GM12878 (cell line): ENCODE measurements around the gene TRAF3IP3.

Experiments
- CTCF ChIP-seq, 3 experiments: IDR thresholded peaks in 2 of 3; conservative IDR thresholded peaks in 1 of 3; 2 replicates each; pipeline ENCODE4 v1.5.1; 2011; ENCODE audit warnings: low read depth in 3 of 3, low read length in 3 of 3, mild to moderate bottlenecking in 3 of 3, control low read depth in 2 of 3, moderate library complexity in 2 of 3, inconsistent platforms in 1 of 3, mixed read lengths in 1 of 3; ENCODE audit not compliant: control insufficient read depth in 2 of 3, insufficient read depth in 1 of 3; ENCODE audit errors: extremely low read depth in 1 of 3
- E4F1 ChIP-seq: fragments of 450-650 bp; IDR thresholded peaks from 2 replicates; pipeline ENCODE4 v1.6.1; 2018; ENCODE audit warnings: borderline replicate concordance, mild to moderate bottlenecking; ENCODE audit not compliant: partially characterized antibody
- MAX ChIP-seq: IDR thresholded peaks from 2 replicates; pipeline ENCODE4 v1.6.1; 2012; ENCODE audit warnings: low read depth, low read length, improper control_type of control experiment
- MTA3 ChIP-seq: IDR thresholded peaks from 2 replicates; pipeline ENCODE4 v1.6.1; 2012; ENCODE audit warnings: low read length, inconsistent platforms, borderline replicate concordance
- NBN ChIP-seq: fragments of 450-650 bp; IDR thresholded peaks from 2 replicates; pipeline ENCODE4 v1.6.1; 2016
- PAX8 ChIP-seq: fragments of 450-650 bp; IDR thresholded peaks from 2 replicates; pipeline ENCODE4 v1.6.1; 2017; ENCODE audit warnings: mild to moderate bottlenecking, moderate library complexity
- POLR2A ChIP-seq: IDR thresholded peaks from 2 replicates; pipeline ENCODE4 v1.6.1; 2011; ENCODE audit warnings: low read depth, mild to moderate bottlenecking, low read length
- RELA ChIP-seq: fragments of 450-650 bp; IDR thresholded peaks from 2 replicates; pipeline ENCODE4 v1.8.0; 2014; ENCODE audit warnings: borderline replicate concordance; ENCODE audit not compliant: partially characterized antibody
- TAF1 ChIP-seq: IDR thresholded peaks from 2 replicates; pipeline ENCODE4 v1.6.1; 2011; ENCODE audit warnings: mild to moderate bottlenecking, low read depth, low read length, borderline replicate concordance
- TCF12 ChIP-seq: IDR thresholded peaks from 2 replicates; pipeline ENCODE4 v1.6.1; 2011; ENCODE audit warnings: low read depth, mild to moderate bottlenecking, low read length
- ZNF24 ChIP-seq: fragments of 450-650 bp; IDR thresholded peaks from 2 replicates; pipeline ENCODE4 v1.6.1; 2017; ENCODE audit warnings: antibody characterized with exemption, mild to moderate bottlenecking

- no peak for TF ChIP-seq POLR2A
- TF ChIP-seq MTA3: no peak
- no peak for TF ChIP-seq PAX8
- no peak for TF ChIP-seq RELA
- no peak for TF ChIP-seq ZNF24
- TF ChIP-seq CTCF (IDR thresholded peaks at IDR 0.05 in 2 of 3, conservative IDR thresholded peaks at IDR 0.05 in 1 of 3; ENCODE audit: control insufficient read depth in 2 of 3, extremely low read depth in 1 of 3, insufficient read depth in 1 of 3, low read depth in 3 of 3, low read length in 3 of 3): no peak
- no peak for TF ChIP-seq MAX
- TF ChIP-seq TCF12: no peak
- TF ChIP-seq TAF1: no peak
- TF ChIP-seq E4F1: no peak
- TF ChIP-seq NBN: no peak
These were observed 23.1 kb upstream of the TRAF3IP3 start for GRCh38 chr1:209732725-209733124.
